ENCODE results near the gene MRPL2. TPM values are rescaled to one million over a fixed set of nuclear protein-coding genes. Genes with fewer than 3 reads are reported as not detected.

MRPL2 gene
- total and polyA plus RNA-seq, 2 donors (not counting 1 experiment from before 2014, with no cell fraction given) = 18.2 to 20.3 TPM

GRCh38 chr6:43081043-43081442 is 21.8 kb upstream of the MRPL2 start:
- DNase-seq (ENCODE audit: low read depth in 2 of 2) = no peak
- Histone ChIP-seq H2AFZ (ENCODE audit: low read length) (no peak overlapping the region), H3K27ac (ENCODE audit: insufficient read depth, low read length) (no peak overlapping the region), H3K4me2 (ENCODE audit: extremely low read depth, insufficient read depth, low read length) (no peak overlapping the region), H4K20me1 (ENCODE audit: control insufficient read depth, extremely low read depth, insufficient read depth, low read length) (no peaks in the 10 kb centered on the region), H3K79me2 (ENCODE audit: control insufficient read depth, insufficient read depth, low read length) (peaks cover 16% of the 10 kb centered on the region), H3K4me1 (ENCODE audit: control insufficient read depth, extremely low read depth, insufficient read depth, low read length) (peaks cover 10% of the 10 kb centered on the region), H3K36me3 (ENCODE audit: control insufficient read depth, insufficient read depth, low read length) (no peaks in the 10 kb centered on the region), H3K9me3 (ENCODE audit: control insufficient read depth, insufficient read depth, low read depth, low read length) (no peaks in the 10 kb centered on the region), H3K4me3 (replicated peaks in 1 of 4; ENCODE audit: control extremely low read depth in 1 of 4, insufficient read depth in 1 of 4, low read depth in 3 of 4, low read length in 4 of 4) (no peak overlapping the region), H3K27me3 (ENCODE audit: control insufficient read depth, insufficient read depth, low read length) (no peaks in the 10 kb centered on the region), H3K9ac (ENCODE audit: insufficient read depth, low read length) (no peak overlapping the region)
- TF ChIP-seq CTCF (conservative IDR thresholded peaks at IDR 0.05 in 1 of 2, IDR thresholded peaks at IDR 0.05 in 1 of 2; ENCODE audit: low read depth in 1 of 2, low read length in 2 of 2) (no peak), EZH2 (IDR thresholded peaks at IDR 0.05; ENCODE audit: low read length, missing control alignments) (no peak)

- no peak overlapping the region for H3K9ac ChIP-seq (ENCODE audit: insufficient read depth, low read length)
- no peaks in the 10 kb centered on the region for H3K27me3 ChIP-seq (ENCODE audit: control insufficient read depth, insufficient read depth, low read length)
- H3K79me2 ChIP-seq (ENCODE audit: control insufficient read depth, insufficient read depth, low read length) = peaks cover 13% of the 10 kb centered on the region
- H3K4me3 ChIP-seq (replicated peaks in 1 of 4; ENCODE audit: control extremely low read depth in 1 of 4, insufficient read depth in 1 of 4, low read depth in 3 of 4, low read length in 4 of 4) = peak overlapping the region in 2 of 4 experiments; percentile 69 to 82
- H3K36me3 ChIP-seq (ENCODE audit: control insufficient read depth, insufficient read depth, low read length) = peaks cover 2% of the 10 kb centered on the region
- no peaks in the 10 kb centered on the region for H4K20me1 ChIP-seq (ENCODE audit: control insufficient read depth, extremely low read depth, insufficient read depth, low read length)
- H3K4me2 ChIP-seq (ENCODE audit: extremely low read depth, insufficient read depth, low read length) = no peak overlapping the region
- H3K27ac ChIP-seq (ENCODE audit: insufficient read depth, low read length) = no peak overlapping the region
- TF ChIP-seq CTCF (conservative IDR thresholded peaks at IDR 0.05 in 1 of 2, IDR thresholded peaks at IDR 0.05 in 1 of 2; ENCODE audit: low read depth in 1 of 2, low read length in 2 of 2) (no peak), EZH2 (IDR thresholded peaks at IDR 0.05; ENCODE audit: low read length, missing control alignments) (no peak)
- H3K9me3 ChIP-seq (ENCODE audit: control insufficient read depth, insufficient read depth, low read depth, low read length) = no peaks in the 10 kb centered on the region
- peaks cover 18% of the 10 kb centered on the region for H3K4me1 ChIP-seq (ENCODE audit: control insufficient read depth, extremely low read depth, insufficient read depth, low read length)
- peak; percentile 82 to 86 for DNase-seq (ENCODE audit: low read depth in 2 of 2)
- H2AFZ ChIP-seq (ENCODE audit: low read length) = no peak overlapping the region
Observed at GRCh38 chr6:43078691-43079090, 19.5 kb upstream of the MRPL2 start.

- TF ChIP-seq CTCF (conservative IDR thresholded peaks at IDR 0.05 in 1 of 2, IDR thresholded peaks at IDR 0.05 in 1 of 2; ENCODE audit: low read depth in 1 of 2, low read length in 2 of 2) (no peak), EZH2 (IDR thresholded peaks at IDR 0.05; ENCODE audit: low read length, missing control alignments) (no peak)
- Histone ChIP-seq H4K20me1 (ENCODE audit: control insufficient read depth, extremely low read depth, insufficient read depth, low read length) (no peaks in the 10 kb centered on the region), H3K9ac (ENCODE audit: insufficient read depth, low read length) (no peak overlapping the region), H2AFZ (ENCODE audit: low read length) (no peak overlapping the region), H3K79me2 (ENCODE audit: control insufficient read depth, insufficient read depth, low read length) (peaks cover 8% of the 10 kb centered on the region), H3K27me3 (ENCODE audit: control insufficient read depth, insufficient read depth, low read length) (no peaks in the 10 kb centered on the region), H3K4me3 (replicated peaks in 1 of 4; ENCODE audit: control extremely low read depth in 1 of 4, insufficient read depth in 1 of 4, low read depth in 3 of 4, low read length in 4 of 4) (peak overlapping the region in 3 of 4 experiments; percentile 69 to 82 (median 75)), H3K36me3 (ENCODE audit: control insufficient read depth, insufficient read depth, low read length) (peaks cover 2% of the 10 kb centered on the region), H3K4me2 (ENCODE audit: extremely low read depth, insufficient read depth, low read length) (peak overlapping the region; percentile 83), H3K27ac (ENCODE audit: insufficient read depth, low read length) (peak overlapping the region; percentile 3), H3K9me3 (ENCODE audit: control insufficient read depth, insufficient read depth, low read depth, low read length) (no peaks in the 10 kb centered on the region), H3K4me1 (ENCODE audit: control insufficient read depth, extremely low read depth, insufficient read depth, low read length) (peaks cover 18% of the 10 kb centered on the region)
- DNase-seq (ENCODE audit: low read depth in 2 of 2) = peak; percentile 49 to 62
Observed at GRCh38 chr6:43077981-43078511, 18.8 kb upstream of the MRPL2 start.

Measured in fibroblast of lung (primary cell).